ENCODE results near the gene KLHL11. TPM values are rescaled to one million over a fixed set of nuclear protein-coding genes. Genes with fewer than 3 reads are reported as not detected.

Gene KLHL11
- polyA plus RNA-seq, 1 experiment = 9.3 TPM

- TF ChIP-seq CTCF (IDR thresholded peaks at IDR 0.05; ENCODE audit: low read depth, low read length) = no peak
- DNase-seq (ENCODE audit: low read depth, low spot score) = no peak
- Histone ChIP-seq H3K4me3 (ENCODE audit: low read depth, low read length) (no peak overlapping the region), H3K9me3 (ENCODE audit: control insufficient read depth, insufficient read depth, low read length) (no peaks in the 10 kb centered on the region), H3K27me3 (ENCODE audit: control insufficient read depth, insufficient read depth, low read length) (no peaks in the 10 kb centered on the region), H3K27ac (ENCODE audit: low read depth, low read length) (no peak overlapping the region)
- ChIA-PET CTCF (no interaction called here), POLR2A (no interaction called here)
Measured at GRCh38 chr17:41825175-41825845, 39.9 kb downstream of the KLHL11 start.

DNA sequence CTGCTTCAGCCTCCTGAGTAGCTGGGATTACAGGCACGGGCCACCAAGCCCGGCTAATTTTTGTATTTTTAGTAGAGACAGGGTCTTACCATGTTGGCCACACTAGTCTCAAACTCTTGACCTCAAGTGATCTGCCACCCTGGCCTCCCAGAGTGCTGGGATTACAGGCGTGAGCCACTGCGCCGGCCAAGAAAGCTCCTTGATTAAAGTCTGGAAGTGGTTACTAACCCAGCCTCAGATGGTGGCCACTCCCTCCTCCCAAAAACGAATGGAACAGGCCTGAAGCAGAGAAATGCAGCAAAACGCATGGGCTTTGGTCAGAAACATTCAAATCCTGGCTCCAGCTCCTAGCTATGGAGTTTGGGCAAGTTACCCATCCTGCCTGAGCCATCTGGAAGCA lies 41.1 kb downstream of the KLHL11 start:
- Histone ChIP-seq H3K9me3 (ENCODE audit: control insufficient read depth, insufficient read depth, low read length) (no peaks in the 10 kb centered on the region), H3K27me3 (ENCODE audit: control insufficient read depth, insufficient read depth, low read length) (no peaks in the 10 kb centered on the region), H3K27ac (ENCODE audit: low read depth, low read length) (no peak overlapping the region), H3K4me3 (ENCODE audit: low read depth, low read length) (no peak overlapping the region)
- POLR2A ChIA-PET = interaction anchor here (0.7 kb wide), 1 partner anchor 74 kb away, joined by 6 read pairs; no protein-coding TSS in a partner anchor
- TF ChIP-seq CTCF (IDR thresholded peaks at IDR 0.05; ENCODE audit: low read depth, low read length) = no peak
- no peak for DNase-seq (ENCODE audit: low read depth, low spot score)
- CTCF ChIA-PET = no interaction called here

DNA sequence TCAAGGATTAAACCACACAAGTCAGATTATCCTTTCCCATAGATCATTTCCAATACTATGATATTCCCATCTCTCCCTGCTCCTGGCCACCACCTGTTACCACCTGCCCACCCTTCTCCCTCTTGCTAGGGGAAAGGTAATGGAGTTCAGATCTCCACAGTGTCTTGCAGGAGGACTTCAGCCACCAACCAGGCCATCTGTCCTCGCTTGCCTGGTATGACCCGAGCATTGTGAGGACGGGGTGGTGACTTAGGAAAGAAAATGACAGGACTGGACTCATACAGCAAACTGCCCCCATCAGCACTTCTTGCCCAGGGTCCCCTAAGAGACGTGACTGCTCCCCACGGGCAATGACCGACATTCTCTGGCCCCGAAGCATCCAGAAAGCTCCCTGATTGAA lies 41.6 kb downstream of the KLHL11 start:
- Histone ChIP-seq H3K27ac (ENCODE audit: low read depth, low read length) (no peak overlapping the region), H3K27me3 (ENCODE audit: control insufficient read depth, insufficient read depth, low read length) (no peaks in the 10 kb centered on the region), H3K9me3 (ENCODE audit: control insufficient read depth, insufficient read depth, low read length) (no peaks in the 10 kb centered on the region), H3K4me3 (ENCODE audit: low read depth, low read length) (no peak overlapping the region)
- ChIA-PET POLR2A (interaction anchor here (0.7 kb wide), 1 partner anchor 73 kb away, joined by 6 read pairs; no protein-coding TSS in a partner anchor), CTCF (no interaction called here)
- TF ChIP-seq CTCF (IDR thresholded peaks at IDR 0.05; ENCODE audit: low read depth, low read length) = no peak
- DNase-seq (ENCODE audit: low read depth, low spot score) = no peak

DNA sequence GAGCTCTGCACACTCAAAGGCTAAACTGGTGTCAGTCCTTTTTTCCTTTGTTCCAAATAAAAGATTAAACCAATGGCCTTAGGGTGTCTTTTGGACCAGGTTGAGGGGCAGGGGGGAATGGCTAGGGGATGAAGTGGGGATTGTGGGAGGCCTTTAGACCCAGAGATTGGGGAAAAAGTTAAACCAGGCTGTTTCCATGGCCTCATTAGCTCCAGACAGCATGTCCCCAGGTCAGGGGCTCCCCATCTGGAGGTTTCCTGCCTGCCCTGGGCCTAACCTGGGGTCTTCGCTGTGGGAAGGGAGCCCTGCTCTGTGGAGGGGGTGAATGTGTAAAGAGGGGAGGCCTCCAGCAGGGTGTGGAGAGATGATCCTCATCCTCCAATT lies 42.1 kb downstream of the KLHL11 start:
- no peak for TF ChIP-seq CTCF (IDR thresholded peaks at IDR 0.05; ENCODE audit: low read depth, low read length)
- Histone ChIP-seq H3K9me3 (ENCODE audit: control insufficient read depth, insufficient read depth, low read length) (no peaks in the 10 kb centered on the region), H3K4me3 (ENCODE audit: low read depth, low read length) (no peak overlapping the region), H3K27me3 (ENCODE audit: control insufficient read depth, insufficient read depth, low read length) (no peaks in the 10 kb centered on the region), H3K27ac (ENCODE audit: low read depth, low read length) (no peak overlapping the region)
- no peak for DNase-seq (ENCODE audit: low read depth, low spot score)
- ChIA-PET POLR2A (interaction anchor here (0.7 to 0.8 kb wide), 3 partner anchors 42 to 143 kb away, joined by 3 to 6 read pairs (median 3); partner anchors contain the start of gene CNP), CTCF (no interaction called here)

Data from AG04450 (cell line).